Measurements from ENCODE around the gene VCL. TPM values are rescaled to one million over a fixed set of nuclear protein-coding genes. Genes with fewer than 3 reads are reported as not detected.

The VCL gene
- total and polyA plus RNA-seq, 4 donors: 4.3 to 37.8 (median 17.3) TPM

DNA sequence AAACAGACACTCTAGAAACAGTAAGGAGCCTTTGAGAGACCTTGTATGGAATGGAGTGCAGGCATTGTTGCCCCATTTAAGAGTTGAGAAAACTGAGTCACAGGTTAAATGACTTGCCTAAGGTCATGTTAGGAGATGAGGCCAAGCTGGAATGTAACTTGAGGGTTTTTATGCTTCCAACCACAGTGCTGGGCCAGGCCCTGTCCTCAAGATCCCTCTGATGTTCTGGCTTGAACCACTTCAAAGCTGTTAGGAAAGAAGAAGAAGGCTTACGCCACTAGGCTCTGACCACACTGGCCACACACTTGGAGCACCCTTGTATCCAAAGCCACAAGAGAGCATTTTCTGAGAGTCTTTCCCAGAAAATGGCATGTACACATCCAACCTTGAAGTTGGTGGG lies 44.3 kb upstream of the VCL start:
- no peaks in the 10 kb centered on the region for H3K36me3 ChIP-seq (ENCODE audit: control insufficient read depth in 4 of 4, insufficient read depth in 3 of 4, low read depth in 1 of 4, low read length in 3 of 4)
- WGBS: 85% methylated on average over 1 of the region's 1 CpG
- H3K4me3 ChIP-seq (ENCODE audit: low read depth in 1 of 3, low read length in 3 of 3): no peak overlapping the region
- DNase-seq (ENCODE audit: low spot score): no peak
- no peak overlapping the region for H3K9ac ChIP-seq (ENCODE audit: low read depth in 1 of 2, low read length in 2 of 2)
- H3K27me3 ChIP-seq (ENCODE audit: control insufficient read depth in 4 of 4, insufficient read depth in 4 of 4, low read length in 3 of 4): no peaks in the 10 kb centered on the region
- H3K27ac ChIP-seq (ENCODE audit: low read depth in 1 of 2, low read length in 2 of 2): no peak overlapping the region
- peaks cover 0 to 6% (median 0%) of the 10 kb centered on the region in 4 donors for H3K4me1 ChIP-seq (ENCODE audit: control insufficient read depth in 4 of 4, insufficient read depth in 4 of 4, low read length in 3 of 4)
- TF ChIP-seq, protein P1, sequence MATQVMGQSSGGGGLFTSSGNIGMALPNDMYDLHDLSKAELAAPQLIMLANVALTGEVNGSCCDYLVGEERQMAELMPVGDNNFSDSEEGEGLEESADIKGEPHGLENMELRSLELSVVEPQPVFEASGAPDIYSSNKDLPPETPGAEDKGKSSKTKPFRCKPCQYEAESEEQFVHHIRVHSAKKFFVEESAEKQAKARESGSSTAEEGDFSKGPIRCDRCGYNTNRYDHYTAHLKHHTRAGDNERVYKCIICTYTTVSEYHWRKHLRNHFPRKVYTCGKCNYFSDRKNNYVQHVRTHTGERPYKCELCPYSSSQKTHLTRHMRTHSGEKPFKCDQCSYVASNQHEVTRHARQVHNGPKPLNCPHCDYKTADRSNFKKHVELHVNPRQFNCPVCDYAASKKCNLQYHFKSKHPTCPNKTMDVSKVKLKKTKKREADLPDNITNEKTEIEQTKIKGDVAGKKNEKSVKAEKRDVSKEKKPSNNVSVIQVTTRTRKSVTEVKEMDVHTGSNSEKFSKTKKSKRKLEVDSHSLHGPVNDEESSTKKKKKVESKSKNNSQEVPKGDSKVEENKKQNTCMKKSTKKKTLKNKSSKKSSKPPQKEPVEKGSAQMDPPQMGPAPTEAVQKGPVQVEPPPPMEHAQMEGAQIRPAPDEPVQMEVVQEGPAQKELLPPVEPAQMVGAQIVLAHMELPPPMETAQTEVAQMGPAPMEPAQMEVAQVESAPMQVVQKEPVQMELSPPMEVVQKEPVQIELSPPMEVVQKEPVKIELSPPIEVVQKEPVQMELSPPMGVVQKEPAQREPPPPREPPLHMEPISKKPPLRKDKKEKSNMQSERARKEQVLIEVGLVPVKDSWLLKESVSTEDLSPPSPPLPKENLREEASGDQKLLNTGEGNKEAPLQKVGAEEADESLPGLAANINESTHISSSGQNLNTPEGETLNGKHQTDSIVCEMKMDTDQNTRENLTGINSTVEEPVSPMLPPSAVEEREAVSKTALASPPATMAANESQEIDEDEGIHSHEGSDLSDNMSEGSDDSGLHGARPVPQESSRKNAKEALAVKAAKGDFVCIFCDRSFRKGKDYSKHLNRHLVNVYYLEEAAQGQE (IDR thresholded peaks at IDR 0.05): no peak
- TF ChIP-seq TAF1 (conservative IDR thresholded peaks at IDR 0.05) (no peak), FOXA2 (IDR thresholded peaks at IDR 0.05) (no peak)
- TF ChIP-seq, protein P2, sequence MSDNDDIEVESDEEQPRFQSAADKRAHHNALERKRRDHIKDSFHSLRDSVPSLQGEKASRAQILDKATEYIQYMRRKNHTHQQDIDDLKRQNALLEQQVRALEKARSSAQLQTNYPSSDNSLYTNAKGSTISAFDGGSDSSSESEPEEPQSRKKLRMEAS (IDR thresholded peaks at IDR 0.05): no peak
- TF ChIP-seq, protein P3, sequence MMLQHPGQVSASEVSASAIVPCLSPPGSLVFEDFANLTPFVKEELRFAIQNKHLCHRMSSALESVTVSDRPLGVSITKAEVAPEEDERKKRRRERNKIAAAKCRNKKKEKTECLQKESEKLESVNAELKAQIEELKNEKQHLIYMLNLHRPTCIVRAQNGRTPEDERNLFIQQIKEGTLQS (IDR thresholded peaks at IDR 0.05): no peak
- H3K9me3 ChIP-seq (ENCODE audit: control insufficient read depth in 4 of 4, low read length in 3 of 4): no peaks in the 10 kb centered on the region

DNA sequence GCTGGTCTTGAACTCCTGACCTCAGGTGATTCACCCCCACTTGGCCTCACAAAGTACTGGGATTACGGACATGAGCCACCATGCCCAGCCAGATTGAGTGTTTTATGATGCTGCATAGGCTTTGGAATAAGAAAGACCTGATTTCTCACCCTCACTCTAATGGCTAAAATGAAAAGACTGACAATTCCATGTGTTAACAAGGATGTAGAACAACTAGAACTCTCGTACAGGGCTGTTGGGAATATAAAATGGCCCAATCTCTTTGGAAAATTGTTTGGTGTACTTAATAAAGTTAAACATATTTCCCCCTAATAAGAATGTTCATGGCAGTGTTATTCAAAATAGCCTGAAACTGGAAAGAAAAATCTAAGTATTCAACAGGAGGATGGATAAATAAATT lies 43.2 kb upstream of the VCL start:
- H3K9me3 ChIP-seq (ENCODE audit: control insufficient read depth in 4 of 4, low read length in 3 of 4): no peaks in the 10 kb centered on the region
- no peaks in the 10 kb centered on the region for H3K36me3 ChIP-seq (ENCODE audit: control insufficient read depth in 4 of 4, insufficient read depth in 3 of 4, low read depth in 1 of 4, low read length in 3 of 4)
- peaks cover 0 to 6% (median under 1%) of the 10 kb centered on the region in 4 donors for H3K4me1 ChIP-seq (ENCODE audit: control insufficient read depth in 4 of 4, insufficient read depth in 4 of 4, low read length in 3 of 4)
- TF ChIP-seq GABPA (IDR thresholded peaks at IDR 0.05 in 1 of 2, conservative IDR thresholded peaks at IDR 0.05 in 1 of 2): no peak
- TF ChIP-seq EGR1 (IDR thresholded peaks at IDR 0.05; ENCODE audit: low read depth in 2 of 2): no peak
- no peak for TF ChIP-seq TAF1 (conservative IDR thresholded peaks at IDR 0.05)
- no peak for TF ChIP-seq FOXA2 (IDR thresholded peaks at IDR 0.05)
- TF ChIP-seq RXRA (IDR thresholded peaks at IDR 0.05): no peak
- TF ChIP-seq FOXA1 (IDR thresholded peaks at IDR 0.05): no peak
- TF ChIP-seq RAD21 (IDR thresholded peaks at IDR 0.05): no peak
- TF ChIP-seq, protein P2 (IDR thresholded peaks at IDR 0.05): no peak
- TF ChIP-seq JUND (IDR thresholded peaks at IDR 0.05): no peak
- TF ChIP-seq, protein P3 (IDR thresholded peaks at IDR 0.05): no peak
- TF ChIP-seq, protein P4, sequence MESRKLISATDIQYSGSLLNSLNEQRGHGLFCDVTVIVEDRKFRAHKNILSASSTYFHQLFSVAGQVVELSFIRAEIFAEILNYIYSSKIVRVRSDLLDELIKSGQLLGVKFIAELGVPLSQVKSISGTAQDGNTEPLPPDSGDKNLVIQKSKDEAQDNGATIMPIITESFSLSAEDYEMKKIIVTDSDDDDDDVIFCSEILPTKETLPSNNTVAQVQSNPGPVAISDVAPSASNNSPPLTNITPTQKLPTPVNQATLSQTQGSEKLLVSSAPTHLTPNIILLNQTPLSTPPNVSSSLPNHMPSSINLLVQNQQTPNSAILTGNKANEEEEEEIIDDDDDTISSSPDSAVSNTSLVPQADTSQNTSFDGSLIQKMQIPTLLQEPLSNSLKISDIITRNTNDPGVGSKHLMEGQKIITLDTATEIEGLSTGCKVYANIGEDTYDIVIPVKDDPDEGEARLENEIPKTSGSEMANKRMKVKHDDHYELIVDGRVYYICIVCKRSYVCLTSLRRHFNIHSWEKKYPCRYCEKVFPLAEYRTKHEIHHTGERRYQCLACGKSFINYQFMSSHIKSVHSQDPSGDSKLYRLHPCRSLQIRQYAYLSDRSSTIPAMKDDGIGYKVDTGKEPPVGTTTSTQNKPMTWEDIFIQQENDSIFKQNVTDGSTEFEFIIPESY (IDR thresholded peaks at IDR 0.05): no peak
- TF ChIP-seq, protein P1 (IDR thresholded peaks at IDR 0.05): no peak
- no peak for TF ChIP-seq YY1 (IDR thresholded peaks at IDR 0.05)
- H3K27ac ChIP-seq (ENCODE audit: low read depth in 1 of 2, low read length in 2 of 2): no peak overlapping the region
- WGBS: 95% methylated on average over 2 of the region's 2 CpGs
- H3K4me3 ChIP-seq (ENCODE audit: low read depth in 1 of 3, low read length in 3 of 3): no peak overlapping the region
- H3K27me3 ChIP-seq (ENCODE audit: control insufficient read depth in 4 of 4, insufficient read depth in 4 of 4, low read length in 3 of 4): no peaks in the 10 kb centered on the region
- no peak for DNase-seq (ENCODE audit: low spot score)
- no peak overlapping the region for H3K9ac ChIP-seq (ENCODE audit: low read depth in 1 of 2, low read length in 2 of 2)
